ENCODE data around the gene WWTR1.

WWTR1 gene

GRCh38 chr3:149566292-149566975, 91.4 kb downstream of the WWTR1 start:
- DNase-seq (ENCODE audit: low read depth) = no peak

GRCh38 chr3:149564079-149564478, 93.7 kb downstream of the WWTR1 start:
- DNase-seq (ENCODE audit: low read depth) = no peak

- no peak for DNase-seq (ENCODE audit: low read depth)
These were observed 94.7 kb downstream of the WWTR1 start for GRCh38 chr3:149563114-149563513.

- DNase-seq (ENCODE audit: low read depth) = no peak
These were observed 97.2 kb downstream of the WWTR1 start for GRCh38 chr3:149560617-149561016.

- DNase-seq (ENCODE audit: low read depth) = no peak
These were observed 97.8 kb downstream of the WWTR1 start for GRCh38 chr3:149560001-149560400.

- no peak for DNase-seq (ENCODE audit: low read depth)
These were observed 98.3 kb downstream of the WWTR1 start for GRCh38 chr3:149559525-149559924.

- no peak for DNase-seq (ENCODE audit: low read depth)
These were observed 101.9 kb downstream of the WWTR1 start for GRCh38 chr3:149555927-149556326.

GRCh38 chr3:149554826-149555225, 103.0 kb downstream of the WWTR1 start:
- no peak for DNase-seq (ENCODE audit: low read depth)

GRCh38 chr3:149553781-149554451, 103.9 kb downstream of the WWTR1 start:
- DNase-seq (ENCODE audit: low read depth) = no peak

GRCh38 chr3:149552700-149553099, 105.1 kb downstream of the WWTR1 start:
- DNase-seq (ENCODE audit: low read depth) = no peak

- no peak for DNase-seq (ENCODE audit: low read depth)
These were observed 106.3 kb downstream of the WWTR1 start for GRCh38 chr3:149551500-149551899.

GRCh38 chr3:149548669-149549065, 109.2 kb downstream of the WWTR1 start:
- no peak for DNase-seq (ENCODE audit: low read depth)

GRCh38 chr3:149547954-149548668, 109.7 kb downstream of the WWTR1 start:
- DNase-seq (ENCODE audit: low read depth) = no peak

- no peak for DNase-seq (ENCODE audit: low read depth)
These were observed 110.4 kb downstream of the WWTR1 start for GRCh38 chr3:149547413-149547812.

GRCh38 chr3:149545049-149545448, 112.8 kb downstream of the WWTR1 start:
- no peak for DNase-seq (ENCODE audit: low read depth)

- no peak for DNase-seq (ENCODE audit: low read depth)
These were observed 115.2 kb downstream of the WWTR1 start for GRCh38 chr3:149542375-149543312.

GRCh38 chr3:149541091-149541491, 116.7 kb downstream of the WWTR1 start:
- DNase-seq (ENCODE audit: low read depth) = no peak

GRCh38 chr3:149538371-149538770, 119.5 kb downstream of the WWTR1 start:
- DNase-seq (ENCODE audit: low read depth) = no peak

- DNase-seq (ENCODE audit: low read depth) = no peak
These were observed 121.4 kb downstream of the WWTR1 start for GRCh38 chr3:149536429-149536828.

- no peak for DNase-seq (ENCODE audit: low read depth)
These were observed 122.5 kb downstream of the WWTR1 start for GRCh38 chr3:149535333-149535685.

GRCh38 chr3:149534671-149535332, 123.0 kb downstream of the WWTR1 start:
- DNase-seq (ENCODE audit: low read depth) = no peak

- DNase-seq (ENCODE audit: low read depth) = no peak
These were observed 123.7 kb downstream of the WWTR1 start for GRCh38 chr3:149534082-149534481.

All from activated T-cell treated with anti-CD3 and anti-CD28 coated beads for 1 hour (primary cell).